AG04449 (cell line): ENCODE data around the gene ANKRD29.

ENCODE experiments used
- CTCF ChIA-PET: fragments of 350-600 bp; formaldehyde crosslinking; extraction: SDS; loops from one replicate; lab custom pipeline; 2021; ENCODE audit warnings: antibody characterized with exemption; lab: Yijun Ruan, JAX
- POLR2A ChIA-PET: fragments of 400-600, 350-600 bp; formaldehyde crosslinking; extraction: SDS; loops from one replicate; lab custom pipeline; 2020; ENCODE audit warnings: antibody characterized with exemption, inconsistent platforms; lab: Yijun Ruan, JAX
- DNase-seq: peaks from one replicate; pipeline ENCODE4 v3.0.0-alpha.2; 2010; ENCODE audit warnings: low read depth, low spot score
- H3K4me3 ChIP-seq: 2 replicates; pipeline ENCODE4 v1.5.1; 2011; ENCODE audit warnings: low read depth, mild to moderate bottlenecking, control low read depth, low read length
- CTCF ChIP-seq: IDR thresholded peaks from one replicate; pipeline ENCODE4 v1.5.1; 2011; ENCODE audit warnings: mild to moderate bottlenecking, moderate library complexity, low read length, control low read depth, inconsistent platforms; ENCODE audit not compliant: insufficient read depth; ENCODE audit errors: missing control alignments

Gene ANKRD29

GRCh38 chr18:23648456-23648855, 14.3 kb downstream of the ANKRD29 start:
- no peak for DNase-seq
- CTCF ChIA-PET, result interaction anchor here (1.4 kb wide), 1 partner anchor 26 kb away, joined by 4 read pairs; no protein-coding TSS in a partner anchor
- POLR2A ChIA-PET, result no interaction called here
- no peak overlapping the region for H3K4me3 ChIP-seq
- no peak for TF ChIP-seq CTCF

GRCh38 chr18:23646282-23646681, 16.4 kb downstream of the ANKRD29 start:
- ChIA-PET POLR2A (no interaction called here), CTCF (interaction anchor here (0.8 to 1.3 kb wide), 2 partner anchors 15 to 24 kb away, joined by 3 read pairs; no protein-coding TSS in a partner anchor)
- DNase-seq, result no peak
- no peak for TF ChIP-seq CTCF
- H3K4me3 ChIP-seq, result no peak overlapping the region

GRCh38 chr18:23645568-23646175, 17.0 kb downstream of the ANKRD29 start:
- CTCF ChIA-PET, result interaction anchor here (1.3 kb wide), 1 partner anchor 23 kb away, joined by 3 read pairs; no protein-coding TSS in a partner anchor
- TF ChIP-seq CTCF, result no peak

GRCh38 chr18:23643815-23644490, 18.8 kb downstream of the ANKRD29 start:
- TF ChIP-seq CTCF, result no peak
- ChIA-PET CTCF (interaction anchor here (1.1 to 1.5 kb wide), 2 partner anchors 12 to 18 kb away, joined by 3 to 5 read pairs; no protein-coding TSS in a partner anchor), POLR2A (no interaction called here)
- no peak for DNase-seq
- H3K4me3 ChIP-seq, result no peak overlapping the region

More at GRCh38 chr18:23645568-23646175, 17.0 kb downstream of the ANKRD29 start:
- POLR2A ChIA-PET, result no interaction called here
- H3K4me3 ChIP-seq, result no peak overlapping the region
- no peak for DNase-seq

- ChIA-PET POLR2A (no interaction called here), CTCF (interaction anchor here (0.9 to 1.0 kb wide), 2 partner anchors 18 to 61 kb away, joined by 3 read pairs; no protein-coding TSS in a partner anchor)
- TF ChIP-seq CTCF, result no peak
- no peak overlapping the region for H3K4me3 ChIP-seq
- no peak for DNase-seq
These were observed 20.6 kb downstream of the ANKRD29 start for GRCh38 chr18:23641937-23642666.
